IPS-18c (cell line): ENCODE results near the gene MX1.

Experiments used
- H3K4me3 ChIP-seq: 2 replicates; pipeline ENCODE4 v1.7.0; 2013; ENCODE audit warnings: low read depth, mild to moderate bottlenecking, low read length, moderate library complexity; ENCODE audit not compliant: insufficient read depth
- H3K9me3 ChIP-seq: one replicate; pipeline ENCODE4 v1.6.1; 2013; ENCODE audit warnings: mild to moderate bottlenecking, low read length, moderate library complexity; ENCODE audit not compliant: control insufficient read depth, insufficient read depth

MX1 gene

GRCh38 chr21:41425954-41426675, at the start of gene MX1:
MX1 (plus strand) TSS chr21:41426239; CDS start chr21:41432071, 5,832 bp downstream.
- Histone ChIP-seq H3K9me3 (no peaks in the 10 kb centered on the region), H3K4me3 (peak within 1 kb of the TSS; percentile 53)

- Histone ChIP-seq H3K4me3 (no peak overlapping the region), H3K9me3 (no peaks in the 10 kb centered on the region)
Measured at GRCh38 chr21:41377715-41378114, 48.3 kb upstream of the MX1 start.

- H3K9me3 ChIP-seq, result no peaks in the 10 kb centered on the region
- no peak overlapping the region for H3K4me3 ChIP-seq
Measured at GRCh38 chr21:41378849-41379248, 47.2 kb upstream of the MX1 start.

GRCh38 chr21:41379901-41380300, 46.1 kb upstream of the MX1 start:
- no peak overlapping the region for H3K4me3 ChIP-seq
- no peaks in the 10 kb centered on the region for H3K9me3 ChIP-seq

- Histone ChIP-seq H3K4me3 (no peak overlapping the region), H3K9me3 (peaks cover 2% of the 10 kb centered on the region)
Measured at GRCh38 chr21:41381731-41382130, 44.3 kb upstream of the MX1 start.

- Histone ChIP-seq H3K4me3 (no peak overlapping the region), H3K9me3 (peaks cover 2% of the 10 kb centered on the region)
Measured at GRCh38 chr21:41387042-41387819, 38.8 kb upstream of the MX1 start.

- Histone ChIP-seq H3K4me3 (no peak overlapping the region), H3K9me3 (peaks cover 2% of the 10 kb centered on the region)
Measured at GRCh38 chr21:41387824-41388223, 38.2 kb upstream of the MX1 start.

GRCh38 chr21:41388259-41388658, 37.8 kb upstream of the MX1 start:
- Histone ChIP-seq H3K4me3 (no peak overlapping the region), H3K9me3 (peaks cover 2% of the 10 kb centered on the region)

GRCh38 chr21:41390043-41390639, 35.9 kb upstream of the MX1 start:
- no peak overlapping the region for H3K4me3 ChIP-seq
- H3K9me3 ChIP-seq, result peaks cover 2% of the 10 kb centered on the region

GRCh38 chr21:41393876-41394465, 32.1 kb upstream of the MX1 start:
- H3K9me3 ChIP-seq, result no peaks in the 10 kb centered on the region
- H3K4me3 ChIP-seq, result no peak overlapping the region

- no peak overlapping the region for H3K4me3 ChIP-seq
Measured at GRCh38 chr21:41396558-41397075, 29.4 kb upstream of the MX1 start.

GRCh38 chr21:41397471-41397891, 28.6 kb upstream of the MX1 start:
- Histone ChIP-seq H3K9me3 (no peaks in the 10 kb centered on the region), H3K4me3 (no peak overlapping the region)

More at GRCh38 chr21:41396558-41397075, 29.4 kb upstream of the MX1 start:
- no peaks in the 10 kb centered on the region for H3K9me3 ChIP-seq

- H3K9me3 ChIP-seq, result no peaks in the 10 kb centered on the region
- H3K4me3 ChIP-seq, result no peak overlapping the region
Measured at GRCh38 chr21:41398251-41398650, 27.8 kb upstream of the MX1 start.

- no peak overlapping the region for H3K4me3 ChIP-seq
- no peaks in the 10 kb centered on the region for H3K9me3 ChIP-seq
Measured at GRCh38 chr21:41398831-41399230, 27.2 kb upstream of the MX1 start.

GRCh38 chr21:41399246-41399800, 26.7 kb upstream of the MX1 start:
- H3K9me3 ChIP-seq, result no peaks in the 10 kb centered on the region
- H3K4me3 ChIP-seq, result no peak overlapping the region

- no peaks in the 10 kb centered on the region for H3K9me3 ChIP-seq
- no peak overlapping the region for H3K4me3 ChIP-seq
Measured at GRCh38 chr21:41402231-41402630, 23.8 kb upstream of the MX1 start.

- H3K4me3 ChIP-seq, result no peak overlapping the region
- no peaks in the 10 kb centered on the region for H3K9me3 ChIP-seq
Measured at GRCh38 chr21:41402796-41403195, 23.2 kb upstream of the MX1 start.
